NCI-H2227 (cell line): Measurements from ENCODE around the gene PRKAG2.

Source experiments
- DNase-seq: peaks from one replicate; lab custom pipeline; 2025; ENCODE audit not compliant: unreplicated experiment; lab: John Stamatoyannopoulos, UW

PRKAG2 gene

GRCh38 chr7:151683615-151684407 lies 193.1 kb downstream of the PRKAG2 start:
- no peak for DNase-seq

- DNase-seq, result no peak
Observed at GRCh38 chr7:151682831-151683614, 193.9 kb downstream of the PRKAG2 start.

- no peak for DNase-seq
Observed at GRCh38 chr7:151681726-151682125, 195.2 kb downstream of the PRKAG2 start.

- no peak for DNase-seq
Observed at GRCh38 chr7:151680810-151681209, 196.1 kb downstream of the PRKAG2 start.

GRCh38 chr7:151679881-151680612 lies 196.9 kb downstream of the PRKAG2 start:
- no peak for DNase-seq

- DNase-seq, result no peak
Observed at GRCh38 chr7:151679071-151679708, 197.7 kb downstream of the PRKAG2 start.

GRCh38 chr7:151678227-151678604 lies 198.7 kb downstream of the PRKAG2 start:
- DNase-seq, result no peak

GRCh38 chr7:151677581-151678226 lies 199.2 kb downstream of the PRKAG2 start:
- DNase-seq, result no peak

- DNase-seq, result no peak
Observed at GRCh38 chr7:151676759-151677158, 200.2 kb downstream of the PRKAG2 start.

GRCh38 chr7:151675196-151675920 lies 201.6 kb downstream of the PRKAG2 start:
- no peak for DNase-seq

- no peak for DNase-seq
Observed at GRCh38 chr7:151674161-151674920, 202.6 kb downstream of the PRKAG2 start.

GRCh38 chr7:151673216-151673615 lies 203.7 kb downstream of the PRKAG2 start:
- DNase-seq, result no peak

- DNase-seq, result no peak
Observed at GRCh38 chr7:151672716-151673115, 204.2 kb downstream of the PRKAG2 start.

- DNase-seq, result no peak
Observed at GRCh38 chr7:151671514-151671913, 205.4 kb downstream of the PRKAG2 start.

- no peak for DNase-seq
Observed at GRCh38 chr7:151669762-151670161, 207.2 kb downstream of the PRKAG2 start.

GRCh38 chr7:151666886-151667285 lies 210.0 kb downstream of the PRKAG2 start:
- no peak for DNase-seq

GRCh38 chr7:151665368-151665767 lies 211.5 kb downstream of the PRKAG2 start:
- no peak for DNase-seq

GRCh38 chr7:151664268-151664667 lies 212.6 kb downstream of the PRKAG2 start:
- no peak for DNase-seq

- no peak for DNase-seq
Observed at GRCh38 chr7:151663382-151664100, 213.4 kb downstream of the PRKAG2 start.
